Loucy (cell line): Measurements from ENCODE around the gene TNNI3K.
"Not testable (repeated sequence)": the region's sequence is repeated elsewhere in the genome, so short reads cannot be mapped to it uniquely, and the experiment has no call there.

ENCODE experiments used
- H2AFZ ChIP-seq: fragments of 200-600 bp; sonication (generic); 2 replicates; pipeline ENCODE4 v1.6.0; 2016; ENCODE audit warnings: antibody characterized with exemption, mild to moderate bottlenecking, low read length, moderate library complexity
- H3F3A ChIP-seq: fragments of 200-600 bp; 2 replicates; pipeline ENCODE4 v1.6.0; 2016; ENCODE audit warnings: antibody characterized with exemption, low read depth, mild to moderate bottlenecking
- H3K27me3 ChIP-seq: fragments of 200-600 bp; sonication (generic); 2 replicates; pipeline ENCODE4 v1.6.1; 2014; ENCODE audit warnings: low read length, mild to moderate bottlenecking; ENCODE audit not compliant: insufficient read depth, poor library complexity, severe bottlenecking
- H3K36me3 ChIP-seq: fragments of 200-600 bp; sonication (generic); 2 replicates; pipeline ENCODE4 v1.6.1; 2016; ENCODE audit warnings: low read length; ENCODE audit not compliant: insufficient read depth
- H3K4me1 ChIP-seq: fragments of 200-600 bp; sonication (generic); 2 replicates; pipeline ENCODE4 v1.5.1; 2014; ENCODE audit warnings: low read length, mild to moderate bottlenecking; ENCODE audit not compliant: insufficient read depth, poor library complexity, severe bottlenecking
- H3K4me2 ChIP-seq: fragments of 200-600 bp; sonication (generic); 2 replicates; pipeline ENCODE4 v1.6.0; 2014; ENCODE audit warnings: antibody characterized with exemption, low read length, low read depth, mild to moderate bottlenecking; ENCODE audit not compliant: poor library complexity, severe bottlenecking
- H3K4me3 ChIP-seq: fragments of 200-600 bp; sonication (generic); 2 replicates; pipeline ENCODE4 v1.5.1; 2014; ENCODE audit warnings: low read length, mild to moderate bottlenecking, mixed read lengths; ENCODE audit not compliant: poor library complexity, severe bottlenecking
- H3K79me2 ChIP-seq: fragments of 200-600 bp; sonication (generic); 2 replicates; pipeline ENCODE4 v1.6.1; 2014; ENCODE audit warnings: low read length; ENCODE audit not compliant: insufficient read depth
- H3K9ac ChIP-seq: fragments of 200-600 bp; sonication (generic); 2 replicates; pipeline ENCODE4 v1.6.0; 2014; ENCODE audit warnings: mild to moderate bottlenecking, low read depth, low read length, moderate library complexity; ENCODE audit not compliant: poor library complexity, severe bottlenecking
- H3K9me2 ChIP-seq: fragments of 200-600 bp; sonication (generic); replicated peaks from 2 replicates; pipeline ENCODE4 v1.6.1; 2016; ENCODE audit warnings: low read depth, low read length, mixed read lengths
- H3K9me3 ChIP-seq: fragments of 200-600 bp; sonication (generic); 2 replicates; pipeline ENCODE4 v1.6.1; 2014; ENCODE audit warnings: mild to moderate bottlenecking, antibody characterized with exemption, low read length, low read depth; ENCODE audit not compliant: insufficient read depth
- H4K20me1 ChIP-seq: fragments of 200-600 bp; sonication (generic); 2 replicates; pipeline ENCODE4 v1.6.0; 2014; ENCODE audit warnings: antibody characterized with exemption, low read length, mild to moderate bottlenecking; ENCODE audit not compliant: insufficient read depth, poor library complexity, severe bottlenecking
- EZH2phosphoT487 ChIP-seq: fragments of 200-600 bp; IDR thresholded peaks from 2 replicates; pipeline ENCODE4 v1.6.1; 2018; ENCODE audit warnings: antibody characterized with exemption, mild to moderate bottlenecking, moderate library complexity, borderline replicate concordance
- TF ChIP-seq, protein P1 (sequence below): fragments of 200-600 bp; sonication (generic); conservative IDR thresholded peaks from 2 replicates; pipeline ENCODE4 v1.5.1; 2014; ENCODE audit warnings: mild to moderate bottlenecking, antibody characterized with exemption, low read length

TNNI3K gene

DNA sequence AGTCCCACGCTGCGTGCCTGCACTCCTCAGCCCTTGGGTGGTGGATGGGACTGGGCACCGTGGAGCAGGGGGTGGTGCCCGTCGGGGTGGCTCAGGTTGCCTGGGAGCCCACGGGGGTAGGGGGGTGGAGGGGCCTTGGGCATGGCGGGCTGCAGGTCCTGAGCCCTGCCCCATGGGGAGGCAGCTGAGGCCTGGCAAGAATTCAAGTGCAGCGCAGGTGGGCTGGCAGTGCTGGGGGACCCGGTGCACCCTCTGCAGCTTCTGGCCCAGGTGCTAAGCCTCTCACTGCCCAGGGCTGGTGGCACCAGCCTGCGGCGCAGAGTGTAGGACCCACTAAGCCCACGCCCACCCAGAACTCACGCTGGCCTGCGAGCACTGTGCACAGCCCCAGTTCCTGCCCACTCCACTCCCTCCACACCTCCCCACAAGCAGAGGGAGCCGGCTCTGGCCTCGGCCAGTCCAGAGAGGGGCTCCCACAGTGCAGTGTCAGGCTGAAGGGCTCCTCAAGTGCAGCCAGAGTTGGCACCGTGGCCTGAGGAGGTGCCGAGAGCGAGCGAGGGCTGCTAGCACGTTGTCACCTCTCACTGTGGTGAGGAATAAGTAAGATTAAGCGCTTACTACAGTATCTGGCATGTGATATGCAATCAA lies 12.8 kb downstream of the TNNI3K start:
- Histone ChIP-seq H3K9ac (no peak overlapping the region), H3K79me2 (no peaks in the 10 kb centered on the region), H4K20me1 (no peaks in the 10 kb centered on the region), H3K9me2 (no peaks in the 10 kb centered on the region), H3F3A (no peaks in the 10 kb centered on the region), H3K27me3 (no peaks in the 10 kb centered on the region), H3K4me1 (no peaks in the 10 kb centered on the region), H2AFZ (no peak overlapping the region), H3K4me2 (no peak overlapping the region), H3K4me3 (no peak overlapping the region), H3K9me3 (no peaks in the 10 kb centered on the region), H3K36me3 (no peaks in the 10 kb centered on the region)
- TF ChIP-seq, protein P1, sequence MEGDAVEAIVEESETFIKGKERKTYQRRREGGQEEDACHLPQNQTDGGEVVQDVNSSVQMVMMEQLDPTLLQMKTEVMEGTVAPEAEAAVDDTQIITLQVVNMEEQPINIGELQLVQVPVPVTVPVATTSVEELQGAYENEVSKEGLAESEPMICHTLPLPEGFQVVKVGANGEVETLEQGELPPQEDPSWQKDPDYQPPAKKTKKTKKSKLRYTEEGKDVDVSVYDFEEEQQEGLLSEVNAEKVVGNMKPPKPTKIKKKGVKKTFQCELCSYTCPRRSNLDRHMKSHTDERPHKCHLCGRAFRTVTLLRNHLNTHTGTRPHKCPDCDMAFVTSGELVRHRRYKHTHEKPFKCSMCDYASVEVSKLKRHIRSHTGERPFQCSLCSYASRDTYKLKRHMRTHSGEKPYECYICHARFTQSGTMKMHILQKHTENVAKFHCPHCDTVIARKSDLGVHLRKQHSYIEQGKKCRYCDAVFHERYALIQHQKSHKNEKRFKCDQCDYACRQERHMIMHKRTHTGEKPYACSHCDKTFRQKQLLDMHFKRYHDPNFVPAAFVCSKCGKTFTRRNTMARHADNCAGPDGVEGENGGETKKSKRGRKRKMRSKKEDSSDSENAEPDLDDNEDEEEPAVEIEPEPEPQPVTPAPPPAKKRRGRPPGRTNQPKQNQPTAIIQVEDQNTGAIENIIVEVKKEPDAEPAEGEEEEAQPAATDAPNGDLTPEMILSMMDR: no peak
- no peak for TF ChIP-seq EZH2phosphoT487

DNA sequence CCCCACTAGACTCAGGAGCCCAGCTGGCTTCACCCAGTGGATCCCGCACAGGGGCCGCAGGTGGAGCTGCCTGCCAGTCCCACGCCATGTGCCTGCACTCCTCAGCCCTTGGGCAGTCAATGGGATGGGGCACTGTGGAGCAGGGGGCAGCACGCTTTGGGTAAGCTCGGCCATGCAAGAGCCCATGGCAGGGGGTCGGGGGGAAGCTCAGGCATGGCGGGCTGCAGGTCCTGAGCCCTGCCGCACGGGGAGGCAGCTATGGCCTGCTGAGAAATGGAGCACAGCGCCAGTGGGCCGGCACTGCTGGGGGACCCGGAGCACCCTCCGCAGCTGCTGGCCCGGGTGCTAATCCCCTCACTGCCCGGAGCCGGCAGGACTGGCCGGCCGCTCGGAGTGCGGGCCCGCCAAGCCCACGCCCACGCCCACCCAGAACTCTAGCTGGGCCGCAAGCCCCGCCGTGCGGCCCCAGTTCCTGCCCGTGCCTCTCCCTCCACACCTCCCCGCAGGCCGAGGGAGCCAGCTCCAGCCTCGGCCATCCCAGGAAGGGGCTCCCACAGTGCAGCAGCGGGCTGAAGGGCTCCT lies 18.1 kb downstream of the TNNI3K start:
- H3K9ac ChIP-seq, H2AFZ ChIP-seq, H3K27me3 ChIP-seq, H3K4me2 ChIP-seq, H3K9me2 ChIP-seq, H3K36me3 ChIP-seq, H3K79me2 ChIP-seq, H3F3A ChIP-seq, H4K20me1 ChIP-seq, H3K4me1 ChIP-seq, H3K4me3 ChIP-seq, H3K9me3 ChIP-seq: not testable (repeated sequence)

DNA sequence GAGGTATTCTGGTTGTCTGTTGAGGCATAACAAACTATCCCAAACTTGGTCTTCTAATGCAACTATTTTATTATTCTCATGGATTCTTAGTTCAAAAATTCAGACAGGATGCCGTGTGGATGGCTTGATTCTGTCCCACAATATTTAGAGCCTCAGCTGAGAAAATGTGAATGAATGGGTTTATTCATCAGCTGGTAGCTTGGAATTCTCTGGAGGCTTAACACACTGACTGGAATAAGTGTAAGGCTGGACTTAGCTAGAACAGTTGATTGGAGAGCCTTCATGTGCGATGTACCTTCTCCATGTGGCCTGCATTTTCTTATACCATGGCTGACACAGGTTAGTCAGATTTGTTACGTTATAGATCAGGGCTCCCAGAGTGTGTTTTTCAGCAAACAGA lies 30.8 kb downstream of the TNNI3K start:
- TF ChIP-seq, protein P1: no peak
- no peak for TF ChIP-seq EZH2phosphoT487
- Histone ChIP-seq H2AFZ (no peak overlapping the region), H3K27me3 (no peaks in the 10 kb centered on the region), H3K36me3 (no peaks in the 10 kb centered on the region), H3F3A (no peaks in the 10 kb centered on the region), H3K4me1 (no peaks in the 10 kb centered on the region), H3K9me2 (no peaks in the 10 kb centered on the region), H4K20me1 (no peaks in the 10 kb centered on the region), H3K4me3 (no peak overlapping the region), H3K4me2 (no peak overlapping the region), H3K79me2 (no peaks in the 10 kb centered on the region), H3K9me3 (no peaks in the 10 kb centered on the region), H3K9ac (no peak overlapping the region)

DNA sequence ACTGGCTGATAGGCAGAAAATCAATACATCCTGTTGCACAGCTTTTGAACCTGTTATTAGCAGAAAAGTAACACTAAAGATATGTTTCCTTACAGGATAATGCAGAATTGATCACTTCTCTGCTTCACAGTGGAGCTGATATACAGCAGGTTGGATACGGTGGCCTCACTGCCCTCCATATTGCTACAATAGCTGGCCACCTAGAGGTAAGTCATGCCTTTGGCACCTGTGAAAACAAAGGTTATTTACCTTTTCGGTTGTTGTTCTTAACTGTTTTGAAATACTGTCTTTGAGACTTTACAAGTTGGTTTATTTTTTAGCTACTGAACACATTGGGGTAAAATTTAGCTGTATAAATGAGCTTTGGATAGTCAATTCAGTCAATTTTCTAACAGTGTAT lies 36.3 kb downstream of the TNNI3K start:
- no peaks in the 10 kb centered on the region for H4K20me1 ChIP-seq
- no peaks in the 10 kb centered on the region for H3K27me3 ChIP-seq
- H3K36me3 ChIP-seq: no peaks in the 10 kb centered on the region
- H3K4me2 ChIP-seq: no peak overlapping the region
- H3K79me2 ChIP-seq: no peaks in the 10 kb centered on the region
- H2AFZ ChIP-seq: no peak overlapping the region
- H3K9ac ChIP-seq: no peak overlapping the region
- no peaks in the 10 kb centered on the region for H3F3A ChIP-seq
- H3K9me2 ChIP-seq: no peaks in the 10 kb centered on the region
- no peak overlapping the region for H3K4me3 ChIP-seq
- no peaks in the 10 kb centered on the region for H3K4me1 ChIP-seq
- TF ChIP-seq, protein P1: no peak
- TF ChIP-seq EZH2phosphoT487: no peak
- H3K9me3 ChIP-seq: no peaks in the 10 kb centered on the region
